IPS DF 19.7 (cell line): Measurements from ENCODE around the gene LRIG2.
"Not testable (repeated sequence)": the region's sequence is repeated elsewhere in the genome, so short reads cannot be mapped to it uniquely, and the experiment has no call there.

ENCODE experiments used
- DNase-seq: peaks from one replicate; pipeline ENCODE4 v3.0.0-alpha.2; 2013; ENCODE audit warnings: low read depth, low spot score

The LRIG2 gene

GRCh38 chr1:113126207-113126606 is 53.2 kb downstream of the LRIG2 start:
- no peak for DNase-seq

- no peak for DNase-seq
Observed at GRCh38 chr1:113128116-113128515, 55.1 kb downstream of the LRIG2 start.

- DNase-seq: no peak
Observed at GRCh38 chr1:113129529-113130185, 56.7 kb downstream of the LRIG2 start.

GRCh38 chr1:113133038-113133437 is 60.0 kb downstream of the LRIG2 start:
- DNase-seq: no peak

GRCh38 chr1:113133759-113134158 is 60.8 kb downstream of the LRIG2 start:
- DNase-seq: no peak

- DNase-seq: no peak
Observed at GRCh38 chr1:113135460-113135859, 62.5 kb downstream of the LRIG2 start.

- DNase-seq: no peak
Observed at GRCh38 chr1:113136476-113136875, 63.5 kb downstream of the LRIG2 start.

GRCh38 chr1:113137563-113137962 is 64.6 kb downstream of the LRIG2 start:
- DNase-seq: no peak

- no peak for DNase-seq
Observed at GRCh38 chr1:113138778-113139177, 65.8 kb downstream of the LRIG2 start.

GRCh38 chr1:113140176-113140575 is 67.2 kb downstream of the LRIG2 start:
- DNase-seq: no peak

GRCh38 chr1:113140588-113141446 is 67.8 kb downstream of the LRIG2 start:
- peak; percentile 23 for DNase-seq

GRCh38 chr1:113141650-113142473 is 68.9 kb downstream of the LRIG2 start:
- DNase-seq: no peak

GRCh38 chr1:113142791-113143190 is 69.8 kb downstream of the LRIG2 start:
- no peak for DNase-seq

- DNase-seq: no peak
Observed at GRCh38 chr1:113146242-113147072, 73.5 kb downstream of the LRIG2 start.

- no peak for DNase-seq
Observed at GRCh38 chr1:113147073-113147625, 74.2 kb downstream of the LRIG2 start.

- no peak for DNase-seq
Observed at GRCh38 chr1:113147826-113148225, 74.8 kb downstream of the LRIG2 start.

GRCh38 chr1:113150494-113150893 is 77.5 kb downstream of the LRIG2 start:
- not testable (repeated sequence) for DNase-seq

- DNase-seq: no peak
Observed at GRCh38 chr1:113153116-113153803, 80.3 kb downstream of the LRIG2 start.

GRCh38 chr1:113156368-113156767 is 83.4 kb downstream of the LRIG2 start:
- no peak for DNase-seq

GRCh38 chr1:113158743-113159142 is 85.7 kb downstream of the LRIG2 start:
- DNase-seq: not testable (repeated sequence)
